LNCAP (cell line): ENCODE measurements around the gene DKK2.

Experiments
- TF ChIP-seq, protein P1 (sequence below): fragments of 450-650 bp; IDR thresholded peaks from 2 replicates; pipeline ENCODE4 v1.5.1; 2017; ENCODE audit warnings: mild to moderate bottlenecking

Gene DKK2

GRCh38 chr4:106898621-106899230, 137.4 kb downstream of the DKK2 start:
- TF ChIP-seq, protein P1, sequence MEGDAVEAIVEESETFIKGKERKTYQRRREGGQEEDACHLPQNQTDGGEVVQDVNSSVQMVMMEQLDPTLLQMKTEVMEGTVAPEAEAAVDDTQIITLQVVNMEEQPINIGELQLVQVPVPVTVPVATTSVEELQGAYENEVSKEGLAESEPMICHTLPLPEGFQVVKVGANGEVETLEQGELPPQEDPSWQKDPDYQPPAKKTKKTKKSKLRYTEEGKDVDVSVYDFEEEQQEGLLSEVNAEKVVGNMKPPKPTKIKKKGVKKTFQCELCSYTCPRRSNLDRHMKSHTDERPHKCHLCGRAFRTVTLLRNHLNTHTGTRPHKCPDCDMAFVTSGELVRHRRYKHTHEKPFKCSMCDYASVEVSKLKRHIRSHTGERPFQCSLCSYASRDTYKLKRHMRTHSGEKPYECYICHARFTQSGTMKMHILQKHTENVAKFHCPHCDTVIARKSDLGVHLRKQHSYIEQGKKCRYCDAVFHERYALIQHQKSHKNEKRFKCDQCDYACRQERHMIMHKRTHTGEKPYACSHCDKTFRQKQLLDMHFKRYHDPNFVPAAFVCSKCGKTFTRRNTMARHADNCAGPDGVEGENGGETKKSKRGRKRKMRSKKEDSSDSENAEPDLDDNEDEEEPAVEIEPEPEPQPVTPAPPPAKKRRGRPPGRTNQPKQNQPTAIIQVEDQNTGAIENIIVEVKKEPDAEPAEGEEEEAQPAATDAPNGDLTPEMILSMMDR = peak; percentile 83

DNA sequence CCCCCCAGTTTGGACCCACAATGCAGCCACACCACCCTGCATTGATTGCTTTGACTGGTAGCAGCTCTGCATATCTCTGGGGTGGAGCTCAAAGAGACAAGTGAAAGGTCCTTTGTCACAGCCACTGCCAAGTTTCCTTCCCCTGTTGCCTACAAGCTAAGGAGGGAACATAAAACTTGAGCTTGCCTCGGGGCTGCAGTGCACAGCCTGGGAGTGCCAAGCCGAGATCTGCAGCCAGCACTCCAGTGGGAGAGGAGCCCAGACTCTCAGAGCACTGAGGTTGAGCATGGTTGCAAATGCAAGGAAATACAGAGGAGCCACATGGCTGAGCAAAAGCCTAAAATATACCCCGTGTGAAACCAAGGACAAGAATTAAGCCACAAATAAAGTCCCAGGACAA, 142.2 kb downstream of the DKK2 start:
- TF ChIP-seq, protein P1 = no peak

DNA sequence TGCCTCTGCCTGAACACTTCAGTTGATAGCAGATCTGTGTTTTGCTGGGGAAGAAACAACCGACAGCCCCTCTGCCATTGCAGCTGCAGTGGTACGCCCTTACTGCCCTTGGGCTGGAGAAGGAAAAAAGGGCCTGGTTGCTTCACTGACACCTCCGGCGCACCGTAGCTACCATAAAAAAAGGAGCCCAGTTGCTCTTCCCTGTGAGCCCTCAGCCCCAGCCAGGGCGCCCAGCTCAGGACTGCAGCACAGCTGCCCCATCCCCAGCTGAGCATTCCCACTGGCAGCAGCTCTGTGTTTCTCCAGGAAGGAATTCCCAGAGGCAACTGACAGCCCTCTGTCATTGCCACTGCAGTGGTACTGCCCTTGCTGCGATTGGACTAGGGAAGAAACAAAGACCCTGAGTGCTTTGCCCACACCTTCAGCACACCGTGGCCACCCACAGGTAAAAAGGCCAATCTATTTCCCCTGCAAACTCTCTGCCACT, 142.7 kb downstream of the DKK2 start:
- TF ChIP-seq, protein P1 = no peak

GRCh38 chr4:106892786-106893185, 143.3 kb downstream of the DKK2 start:
- TF ChIP-seq, protein P1 = no peak

DNA sequence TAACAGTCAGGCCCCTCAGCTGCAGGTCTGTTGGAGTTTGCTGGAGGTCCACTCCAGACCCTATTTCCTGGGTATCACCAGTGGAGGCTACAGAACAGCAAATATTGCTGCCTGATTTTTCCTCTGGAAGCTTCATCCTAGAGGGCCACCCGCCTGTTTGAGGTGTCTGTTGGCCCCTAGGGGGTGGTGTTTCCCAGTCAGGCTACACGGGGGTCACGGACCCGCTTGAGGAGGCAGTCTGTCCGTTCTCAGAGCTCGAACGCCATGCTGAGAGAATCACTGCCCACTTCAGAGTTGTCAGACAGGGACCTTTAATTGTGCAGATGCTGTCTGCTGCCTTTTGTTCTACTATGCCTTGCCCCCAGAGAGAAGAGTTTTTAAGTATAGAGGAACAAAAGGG, 160.8 kb downstream of the DKK2 start:
- TF ChIP-seq, protein P1 = no peak
